HG03457 (cell line): ENCODE data around the gene ADAMTSL4.
"Not testable (repeated sequence)": the region's sequence is repeated elsewhere in the genome, so short reads cannot be mapped to it uniquely, and the experiment has no call there.

Source experiments
- ATAC-seq: cut with Tn5 transposase; IDR thresholded peaks from one replicate; pipeline ENCODE4 v1.9.1; 2021; ENCODE audit warnings: moderate number of reproducible peaks; ENCODE audit not compliant: unreplicated experiment

The ADAMTSL4 gene

GRCh38 chr1:150581437-150581836, 32.2 kb downstream of the ADAMTSL4 start:
- not testable (repeated sequence) for ATAC-seq

DNA sequence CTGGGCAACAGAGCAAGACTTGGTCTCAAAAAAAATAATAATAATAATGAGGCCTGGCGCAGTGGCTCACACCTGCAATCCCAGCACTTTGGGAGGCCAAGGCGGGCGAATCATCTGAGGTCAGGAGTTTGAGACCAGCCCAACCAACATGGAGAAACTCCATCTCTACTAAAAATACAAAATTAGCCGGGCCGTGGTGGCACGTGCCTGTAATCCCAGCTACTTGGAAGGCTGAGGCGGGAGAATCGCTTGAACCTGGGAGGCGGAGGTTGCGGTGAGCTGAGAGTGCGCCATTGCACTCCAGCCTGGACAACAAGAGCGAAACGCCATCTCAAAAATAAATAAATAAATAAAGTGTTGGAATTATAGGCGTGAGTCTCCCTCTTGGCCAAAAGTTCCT, 32.8 kb downstream of the ADAMTSL4 start:
- ATAC-seq = not testable (repeated sequence)

GRCh38 chr1:150582371-150582770, 33.2 kb downstream of the ADAMTSL4 start:
- ATAC-seq = no peak

GRCh38 chr1:150596095-150596892, 47.1 kb downstream of the ADAMTSL4 start:
- no peak for ATAC-seq

DNA sequence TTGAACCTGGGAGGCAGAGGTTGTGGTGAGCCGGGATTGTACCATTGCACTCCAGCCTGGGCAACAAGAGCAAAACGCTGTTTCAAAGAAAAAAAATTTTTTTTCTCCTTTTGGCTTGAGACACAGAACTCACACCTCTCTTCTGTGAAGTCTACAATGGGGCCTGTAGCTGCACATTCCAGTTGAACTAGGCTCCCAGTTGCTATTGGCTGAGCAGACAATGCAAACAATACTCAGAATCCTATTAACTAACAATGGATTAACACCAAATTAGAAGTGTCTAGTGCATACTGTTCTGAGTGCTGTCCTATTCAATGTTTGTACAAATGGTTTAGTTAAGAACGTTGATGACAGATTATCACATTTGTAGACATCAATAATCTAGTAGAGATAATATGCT, 47.8 kb downstream of the ADAMTSL4 start:
- no peak for ATAC-seq

GRCh38 chr1:150598346-150598745, 49.1 kb downstream of the ADAMTSL4 start:
- ATAC-seq = not testable (repeated sequence)

GRCh38 chr1:150601540-150601939, 52.3 kb downstream of the ADAMTSL4 start:
- no peak for ATAC-seq

DNA sequence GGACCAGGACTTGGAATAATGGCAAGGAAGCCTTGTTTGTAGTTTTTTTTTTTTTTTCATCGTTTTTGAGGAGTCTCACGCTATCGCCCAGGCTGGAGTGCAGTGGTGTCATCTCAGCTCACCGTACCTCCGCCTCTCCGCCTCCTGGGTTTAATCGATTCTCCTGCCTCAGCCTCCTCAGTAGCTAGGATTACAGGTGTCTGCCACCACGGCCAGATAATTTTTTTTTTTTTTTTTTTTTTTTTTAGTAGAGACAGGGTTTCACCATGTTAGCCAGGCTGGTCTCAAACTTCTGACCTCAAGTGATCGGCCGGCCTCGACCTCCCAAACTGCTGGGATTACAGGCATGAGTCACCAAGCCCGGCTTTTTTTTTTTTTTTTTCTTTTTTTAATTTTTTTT, 53.2 kb downstream of the ADAMTSL4 start:
- ATAC-seq = not testable (repeated sequence)

GRCh38 chr1:150603711-150604110, 54.5 kb downstream of the ADAMTSL4 start:
- no peak for ATAC-seq

GRCh38 chr1:150604226-150604588, 55.0 kb downstream of the ADAMTSL4 start:
- ATAC-seq = no peak

DNA sequence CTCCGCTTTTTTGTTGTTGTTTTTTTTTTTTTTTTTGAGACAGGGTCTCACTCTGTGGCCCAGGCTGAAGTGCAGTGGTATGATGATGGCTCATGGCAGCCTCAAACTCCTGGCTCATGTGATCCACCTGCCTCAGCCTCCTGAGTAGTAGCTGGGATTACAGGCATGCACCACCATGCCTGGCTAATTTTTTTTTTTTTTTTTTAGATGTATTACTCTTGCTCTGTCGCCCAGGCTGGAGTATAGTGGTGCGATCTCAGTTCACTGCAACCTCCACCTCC, 56.2 kb downstream of the ADAMTSL4 start:
- not testable (repeated sequence) for ATAC-seq

GRCh38 chr1:150606463-150607142, 57.4 kb downstream of the ADAMTSL4 start:
- no peak for ATAC-seq

DNA sequence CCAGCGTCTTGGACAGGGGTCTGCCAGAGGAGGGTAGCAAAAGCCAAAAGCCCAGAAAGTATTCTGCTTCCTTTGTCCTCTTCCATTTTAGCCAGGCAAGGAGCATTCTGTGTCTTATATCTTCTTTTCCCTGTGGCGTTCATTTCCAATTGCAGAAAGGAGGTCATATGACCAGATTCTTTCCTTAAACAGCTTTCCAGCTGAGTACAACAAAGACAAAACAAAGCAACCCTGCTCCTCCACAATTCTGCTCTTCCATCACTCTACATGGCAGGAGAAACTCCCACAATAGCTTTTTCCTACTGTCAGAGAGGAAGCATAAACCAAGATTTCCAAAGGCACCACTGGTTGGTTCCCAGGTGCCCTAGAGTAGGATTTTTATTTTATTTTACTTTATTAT, 60.5 kb downstream of the ADAMTSL4 start:
- no peak for ATAC-seq
